ENCODE results near the gene MYBPHL. TPM values are rescaled to one million over a fixed set of nuclear protein-coding genes. Genes with fewer than 3 reads are reported as not detected.

MYBPHL gene
- total RNA-seq, 2 donors from 2014 or later = not detected

GRCh38 chr1:109253803-109254620 is 52.8 kb downstream of the MYBPHL start:
- TF ChIP-seq POLR2A (IDR thresholded peaks at IDR 0.05) (no peak), CTCF (IDR thresholded peaks at IDR 0.05) (no peak)
- DNase-seq (no peak), ATAC-seq (no peak)

GRCh38 chr1:109252893-109253802 is 53.7 kb downstream of the MYBPHL start:
- 77 to 84% methylated on average over 22 to 32 of the region's 33 CpGs for WGBS, 2 donors
- intact Hi-C loops (cut with DNase I) = no loop called here
- DNase-seq (peak in 2 of 4 donors; percentile 42 to 44), ATAC-seq (peak; percentile 15)
- H3K27ac ChIP-seq = peak overlapping the region in 2 of 4 donors; percentile 69 to 73
- no peaks in the 10 kb centered on the region for H3K9me3 ChIP-seq
- H3K36me3 ChIP-seq (replicated peaks in 1 of 2; ENCODE audit: insufficient read depth in 1 of 2, low read depth in 2 of 2) = no peaks in the 10 kb centered on the region
- no peak overlapping the region for H3K4me3 ChIP-seq
- peaks cover 38% of the 10 kb centered on the region for H3K4me1 ChIP-seq
- H3K27me3 ChIP-seq = no peaks in the 10 kb centered on the region
- TF ChIP-seq POLR2A (IDR thresholded peaks at IDR 0.05) (no peak), CTCF (IDR thresholded peaks at IDR 0.05) (no peak)

More at GRCh38 chr1:109253803-109254620, 52.8 kb downstream of the MYBPHL start:
- H3K36me3 ChIP-seq (replicated peaks in 1 of 2; ENCODE audit: insufficient read depth in 1 of 2, low read depth in 2 of 2) = no peaks in the 10 kb centered on the region
- no peaks in the 10 kb centered on the region for H3K27me3 ChIP-seq
- WGBS, 2 donors = 44 to 56% methylated on average over 3 to 9 of the region's 9 CpGs
- intact Hi-C loops (cut with DNase I) = no loop called here
- peak overlapping the region in 3 of 4 donors; percentile 21 to 73 (median 69) for H3K27ac ChIP-seq
- H3K4me1 ChIP-seq = peaks cover 35% of the 10 kb centered on the region
- H3K4me3 ChIP-seq = no peak overlapping the region
- H3K9me3 ChIP-seq = no peaks in the 10 kb centered on the region

GRCh38 chr1:109252167-109252892 is 54.5 kb downstream of the MYBPHL start:
- TF ChIP-seq POLR2A (IDR thresholded peaks at IDR 0.05) (no peak), CTCF (IDR thresholded peaks at IDR 0.05) (no peak)
- intact Hi-C loops (cut with DNase I) = no loop called here
- Histone ChIP-seq H3K27ac (no peak overlapping the region), H3K4me3 (no peak overlapping the region), H3K36me3 (replicated peaks in 1 of 2; ENCODE audit: insufficient read depth in 1 of 2, low read depth in 2 of 2) (no peaks in the 10 kb centered on the region), H3K27me3 (no peaks in the 10 kb centered on the region), H3K9me3 (no peaks in the 10 kb centered on the region), H3K4me1 (peaks cover 38% of the 10 kb centered on the region)
- ATAC-seq (no peak), DNase-seq (no peak)
- 93 to 96% methylated on average over 28 to 31 of the region's 31 CpGs for WGBS, 2 donors

GRCh38 chr1:109251277-109252166 is 55.3 kb downstream of the MYBPHL start:
- Histone ChIP-seq H3K9me3 (no peaks in the 10 kb centered on the region), H3K27me3 (no peaks in the 10 kb centered on the region), H3K36me3 (replicated peaks in 1 of 2; ENCODE audit: insufficient read depth in 1 of 2, low read depth in 2 of 2) (no peaks in the 10 kb centered on the region), H3K4me1 (peaks cover 38% of the 10 kb centered on the region), H3K4me3 (no peak overlapping the region), H3K27ac (no peak overlapping the region)
- WGBS, 2 donors = 96 to 97% methylated on average over 23 to 32 of the region's 32 CpGs
- ATAC-seq = no peak
- TF ChIP-seq POLR2A (IDR thresholded peaks at IDR 0.05) (no peak), CTCF (IDR thresholded peaks at IDR 0.05) (no peak)
- DNase-seq = no peak
- intact Hi-C loops (cut with DNase I) = no loop called here
